HepG2 (cell line): Measurements from ENCODE around the gene WDR18. TPM values are rescaled to one million over a fixed set of nuclear protein-coding genes. Genes with fewer than 3 reads are reported as not detected.

Experiments used
- ARHGAP35 ChIP-seq: sonication (generic); formaldehyde crosslinking; IDR thresholded peaks from 2 replicates; pipeline ENCODE4 v1.9.0; 2022; ENCODE audit warnings: mild to moderate bottlenecking, inconsistent platforms, moderate library complexity, missing genetic modification reagents, borderline replicate concordance
- CBFB ChIP-seq: sonication (generic); formaldehyde crosslinking; IDR thresholded peaks from 2 replicates; pipeline ENCODE4 v1.4.0; 2020; ENCODE audit warnings: missing genetic modification reagents
- GTF3A ChIP-seq: sonication (generic); formaldehyde crosslinking; conservative IDR thresholded peaks from 2 replicates; pipeline ENCODE4 v1.4.0; 2020; ENCODE audit warnings: mild to moderate bottlenecking, missing genetic modification reagents
- NCOR1 ChIP-seq: fragments of 200-600 bp; sonication (generic); IDR thresholded peaks from 2 replicates; pipeline ENCODE4 v1.7.0; 2017; ENCODE audit warnings: antibody characterized with exemption, low read length, borderline replicate concordance
- RAD21 ChIP-seq: fragments of 450-650 bp; formaldehyde crosslinking; IDR thresholded peaks from 2 replicates; pipeline ENCODE4 v1.5.0; 2020; ENCODE audit warnings: mild to moderate bottlenecking
- RERE ChIP-seq: IDR thresholded peaks from 2 replicates; pipeline ENCODE4 v1.6.1; 2016; ENCODE audit warnings: low read depth, missing genetic modification reagents, missing compliant biosample characterization
- STAT5B ChIP-seq: sonication (generic); formaldehyde crosslinking; IDR thresholded peaks from 2 replicates; pipeline ENCODE4 v1.4.0; 2020; ENCODE audit warnings: missing genetic modification reagents
- TGIF2 ChIP-seq: IDR thresholded peaks from 2 replicates; pipeline ENCODE4 v1.6.1; 2016; ENCODE audit warnings: control low read depth, missing compliant biosample characterization
- ZNF33A ChIP-seq: sonication (generic); formaldehyde crosslinking; IDR thresholded peaks from 2 replicates; pipeline ENCODE4 v1.5.1; 2020; ENCODE audit warnings: missing genetic modification reagents, mild to moderate bottlenecking, moderate library complexity, borderline replicate concordance
- ZNF34 ChIP-seq: sonication (generic); formaldehyde crosslinking; IDR thresholded peaks from 2 replicates; pipeline ENCODE4 v1.4.0; 2020; ENCODE audit warnings: mild to moderate bottlenecking, missing genetic modification reagents, borderline replicate concordance
- ZNF567 ChIP-seq: sonication (generic); formaldehyde crosslinking; IDR thresholded peaks from 2 replicates; pipeline ENCODE4 v1.8.1; 2023; ENCODE audit warnings: mild to moderate bottlenecking, missing genetic modification reagents, borderline replicate concordance
- ZNF746 ChIP-seq: sonication (generic); formaldehyde crosslinking; IDR thresholded peaks from 2 replicates; pipeline ENCODE4 v1.8.0; 2022; ENCODE audit warnings: mild to moderate bottlenecking, missing genetic modification reagents
- ZNF749 ChIP-seq: sonication (generic); formaldehyde crosslinking; IDR thresholded peaks from 2 replicates; pipeline ENCODE4 v1.8.0; 2022; ENCODE audit warnings: mild to moderate bottlenecking, missing genetic modification reagents, moderate library complexity, borderline replicate concordance
- polyA plus RNA-seq, 8 experiments: library from polyadenylated mRNA; depleted of rRNA in 3 of 8; stranded (reverse) in 7 of 8; unstranded in 1 of 8; fragments of >200 nt; fragmentation: Illumina TruSeq in 4 of 8; extraction: Trizol in 4 of 8; gene quantifications; 2 replicates each; pipeline versions ENCODE4 v1.2.1 to v1.2.3, GENCODE V29; 2011 to 2016; ENCODE audit warnings: low read depth in 4 of 8, missing spikeins in 1 of 8, mixed read lengths in 1 of 8; ENCODE audit not compliant: insufficient read depth in 1 of 8
- total RNA-seq, 5 experiments: library from RNA; depleted of rRNA; stranded (reverse); fragments of >200 nt; fragmentation: Illumina TruSeq; extraction: Trizol; gene quantifications; 2 replicates each; pipeline ENCODE4 v1.2.3, GENCODE V29; 2016; ENCODE audit warnings: low read depth in 1 of 5
- TF ChIP-seq, protein P1 (sequence below): sonication (generic); formaldehyde crosslinking; IDR thresholded peaks from 2 replicates; pipeline ENCODE4 v1.5.0; 2020; ENCODE audit warnings: mild to moderate bottlenecking, missing genetic modification reagents, borderline replicate concordance
- TF ChIP-seq, protein P2 (sequence below): sonication (generic); formaldehyde crosslinking; IDR thresholded peaks from 2 replicates; pipeline ENCODE4 v1.4.0; 2020; ENCODE audit warnings: missing genetic modification reagents

WDR18 gene
- total and polyA plus RNA-seq, 2 of the 13 experiments (the other 11 are each of a cell fraction or from before 2014, with no cell fraction given) = 36.4 to 47.6 TPM

GRCh38 chr19:952680-953444 lies 31.3 kb upstream of the WDR18 start (continued):
- TF ChIP-seq, protein P1, sequence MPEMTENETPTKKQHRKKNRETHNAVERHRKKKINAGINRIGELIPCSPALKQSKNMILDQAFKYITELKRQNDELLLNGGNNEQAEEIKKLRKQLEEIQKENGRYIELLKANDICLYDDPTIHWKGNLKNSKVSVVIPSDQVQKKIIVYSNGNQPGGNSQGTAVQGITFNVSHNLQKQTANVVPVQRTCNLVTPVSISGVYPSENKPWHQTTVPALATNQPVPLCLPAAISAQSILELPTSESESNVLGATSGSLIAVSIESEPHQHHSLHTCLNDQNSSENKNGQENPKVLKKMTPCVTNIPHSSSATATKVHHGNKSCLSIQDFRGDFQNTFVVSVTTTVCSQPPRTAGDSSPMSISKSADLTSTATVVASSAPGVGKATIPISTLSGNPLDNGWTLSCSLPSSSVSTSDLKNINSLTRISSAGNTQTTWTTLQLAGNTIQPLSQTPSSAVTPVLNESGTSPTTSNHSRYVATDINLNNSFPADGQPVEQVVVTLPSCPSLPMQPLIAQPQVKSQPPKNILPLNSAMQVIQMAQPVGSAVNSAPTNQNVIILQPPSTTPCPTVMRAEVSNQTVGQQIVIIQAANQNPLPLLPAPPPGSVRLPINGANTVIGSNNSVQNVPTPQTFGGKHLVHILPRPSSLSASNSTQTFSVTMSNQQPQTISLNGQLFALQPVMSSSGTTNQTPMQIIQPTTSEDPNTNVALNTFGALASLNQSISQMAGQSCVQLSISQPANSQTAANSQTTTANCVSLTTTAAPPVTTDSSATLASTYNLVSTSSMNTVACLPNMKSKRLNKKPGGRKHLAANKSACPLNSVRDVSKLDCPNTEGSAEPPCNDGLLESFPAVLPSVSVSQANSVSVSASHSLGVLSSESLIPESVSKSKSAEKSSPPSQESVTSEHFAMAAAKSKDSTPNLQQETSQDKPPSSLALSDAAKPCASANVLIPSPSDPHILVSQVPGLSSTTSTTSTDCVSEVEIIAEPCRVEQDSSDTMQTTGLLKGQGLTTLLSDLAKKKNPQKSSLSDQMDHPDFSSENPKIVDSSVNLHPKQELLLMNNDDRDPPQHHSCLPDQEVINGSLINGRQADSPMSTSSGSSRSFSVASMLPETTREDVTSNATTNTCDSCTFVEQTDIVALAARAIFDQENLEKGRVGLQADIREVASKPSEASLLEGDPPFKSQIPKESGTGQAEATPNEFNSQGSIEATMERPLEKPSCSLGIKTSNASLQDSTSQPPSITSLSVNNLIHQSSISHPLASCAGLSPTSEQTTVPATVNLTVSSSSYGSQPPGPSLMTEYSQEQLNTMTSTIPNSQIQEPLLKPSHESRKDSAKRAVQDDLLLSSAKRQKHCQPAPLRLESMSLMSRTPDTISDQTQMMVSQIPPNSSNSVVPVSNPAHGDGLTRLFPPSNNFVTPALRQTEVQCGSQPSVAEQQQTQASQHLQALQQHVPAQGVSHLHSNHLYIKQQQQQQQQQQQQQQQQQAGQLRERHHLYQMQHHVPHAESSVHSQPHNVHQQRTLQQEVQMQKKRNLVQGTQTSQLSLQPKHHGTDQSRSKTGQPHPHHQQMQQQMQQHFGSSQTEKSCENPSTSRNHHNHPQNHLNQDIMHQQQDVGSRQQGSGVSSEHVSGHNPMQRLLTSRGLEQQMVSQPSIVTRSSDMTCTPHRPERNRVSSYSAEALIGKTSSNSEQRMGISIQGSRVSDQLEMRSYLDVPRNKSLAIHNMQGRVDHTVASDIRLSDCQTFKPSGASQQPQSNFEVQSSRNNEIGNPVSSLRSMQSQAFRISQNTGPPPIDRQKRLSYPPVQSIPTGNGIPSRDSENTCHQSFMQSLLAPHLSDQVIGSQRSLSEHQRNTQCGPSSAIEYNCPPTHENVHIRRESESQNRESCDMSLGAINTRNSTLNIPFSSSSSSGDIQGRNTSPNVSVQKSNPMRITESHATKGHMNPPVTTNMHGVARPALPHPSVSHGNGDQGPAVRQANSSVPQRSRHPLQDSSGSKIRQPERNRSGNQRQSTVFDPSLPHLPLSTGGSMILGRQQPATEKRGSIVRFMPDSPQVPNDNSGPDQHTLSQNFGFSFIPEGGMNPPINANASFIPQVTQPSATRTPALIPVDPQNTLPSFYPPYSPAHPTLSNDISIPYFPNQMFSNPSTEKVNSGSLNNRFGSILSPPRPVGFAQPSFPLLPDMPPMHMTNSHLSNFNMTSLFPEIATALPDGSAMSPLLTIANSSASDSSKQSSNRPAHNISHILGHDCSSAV (CRISPR knock-in tag) = peak; percentile 43; the same call in 1 of the 2 replicates
- TF ChIP-seq NCOR1 = peak; percentile 99
- peak; percentile 87; the same call in 1 of the 2 replicates for TF ChIP-seq STAT5B (CRISPR knock-in tag)
- TF ChIP-seq ZNF567 (CRISPR knock-in tag) = peak; percentile 90
- TF ChIP-seq RERE = peak; percentile 86
- no peak for TF ChIP-seq ARHGAP35 (CRISPR knock-in tag)
- no peak for TF ChIP-seq ZNF34
- TF ChIP-seq CBFB (CRISPR knock-in tag) = 0 out of 2 replicates have a peak, but pooled peaks have one; percentile 68
- TF ChIP-seq RAD21 = peak; percentile 82
- TF ChIP-seq ZNF33A (CRISPR knock-in tag) = peak; percentile 89; the same call in 1 of the 2 replicates
- no peak for TF ChIP-seq ZNF749 (CRISPR knock-in tag)
- TF ChIP-seq ZNF746 = peak; percentile 99
- TF ChIP-seq TGIF2 (CRISPR knock-in tag) = no peak; the same call in 1 of the 2 replicates
- TF ChIP-seq, protein P2, sequence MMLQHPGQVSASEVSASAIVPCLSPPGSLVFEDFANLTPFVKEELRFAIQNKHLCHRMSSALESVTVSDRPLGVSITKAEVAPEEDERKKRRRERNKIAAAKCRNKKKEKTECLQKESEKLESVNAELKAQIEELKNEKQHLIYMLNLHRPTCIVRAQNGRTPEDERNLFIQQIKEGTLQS = peak; percentile 66
- TF ChIP-seq GTF3A (CRISPR knock-in tag) = no peak
